ENCODE data around the gene DOCK3. TPM values are rescaled to one million over a fixed set of nuclear protein-coding genes. Genes with fewer than 3 reads are reported as not detected.

Gene DOCK3
- polyA plus RNA-seq, 2 of the 4 experiments (the other 2 are of a cell fraction) = 0.40 to 0.46 TPM

DNA sequence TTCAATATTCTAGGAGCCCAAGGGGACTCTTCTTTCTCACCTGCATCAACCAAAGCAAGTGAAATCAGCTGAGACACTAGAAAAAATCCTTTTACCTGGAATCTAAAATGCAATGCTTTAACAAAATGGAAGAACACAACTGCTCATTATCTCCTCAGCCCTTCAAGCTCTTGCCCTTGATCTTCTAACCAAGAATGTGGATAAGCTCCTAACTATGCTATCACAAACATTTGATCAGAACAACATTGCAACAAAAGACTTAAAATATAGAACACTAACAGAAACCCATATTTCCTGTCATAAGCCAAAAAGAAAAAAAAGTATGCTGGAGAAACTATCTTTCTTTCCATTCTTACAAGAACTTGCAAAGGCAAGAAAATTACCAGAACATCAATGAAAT is 728.9 kb downstream of the DOCK3 start:
- FAIRE-seq = no peak
- no peak overlapping the region for H3K27ac ChIP-seq
- POLR2A ChIA-PET = no interaction called here
- no peak for DNase-seq (ENCODE audit: low read depth in 1 of 2, low spot score in 1 of 2)
- no peak overlapping the region for H3K4me3 ChIP-seq
- H3K4me1 ChIP-seq = no peaks in the 10 kb centered on the region
- H3K4me2 ChIP-seq = no peak overlapping the region
- no peak for ATAC-seq
- no peaks in the 10 kb centered on the region for H3K9me3 ChIP-seq
- TF ChIP-seq CEBPB (IDR thresholded peaks at IDR 0.05) = no peak
- TF ChIP-seq, protein P1, sequence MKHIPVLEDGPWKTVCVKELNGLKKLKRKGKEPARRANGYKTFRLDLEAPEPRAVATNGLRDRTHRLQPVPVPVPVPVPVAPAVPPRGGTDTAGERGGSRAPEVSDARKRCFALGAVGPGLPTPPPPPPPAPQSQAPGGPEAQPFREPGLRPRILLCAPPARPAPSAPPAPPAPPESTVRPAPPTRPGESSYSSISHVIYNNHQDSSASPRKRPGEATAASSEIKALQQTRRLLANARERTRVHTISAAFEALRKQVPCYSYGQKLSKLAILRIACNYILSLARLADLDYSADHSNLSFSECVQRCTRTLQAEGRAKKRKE (CRISPR knock-in tag; IDR thresholded peaks at IDR 0.05; ENCODE audit: low read depth) = no peak
- TF ChIP-seq MAZ (IDR thresholded peaks at IDR 0.05; ENCODE audit: borderline replicate concordance, low read depth, low read length) = no peak
- TF ChIP-seq GATA3 (IDR thresholded peaks at IDR 0.05; ENCODE audit: borderline replicate concordance) = no peak
- CTCF ChIA-PET = interaction anchor here (0.6 to 2.4 kb wide), 2 partner anchors 14 to 72 kb away, joined by 3 to 8 read pairs; no protein-coding TSS in a partner anchor

GRCh38 chr3:51408021-51408420 is 733.3 kb downstream of the DOCK3 start:
- ChIA-PET POLR2A (interaction anchor here (1.3 kb wide), 1 partner anchor 12 kb away, joined by 3 read pairs; no protein-coding TSS in a partner anchor), CTCF (no interaction called here)
- no peaks in the 10 kb centered on the region for H3K9me3 ChIP-seq
- TF ChIP-seq MAFK (IDR thresholded peaks at IDR 0.05; ENCODE audit: partially characterized antibody) (no peak), CEBPB (IDR thresholded peaks at IDR 0.05) (no peak), MAX (IDR thresholded peaks at IDR 0.05) (no peak), KDM5A (IDR thresholded peaks at IDR 0.05) (no peak), POLR2A (IDR thresholded peaks at IDR 0.05; ENCODE audit: low read length) (no peak), CHD2 (IDR thresholded peaks at IDR 0.05; ENCODE audit: low read length, partially characterized antibody) (no peak), PBX3 (IDR thresholded peaks at IDR 0.05) (no peak)
- TF ChIP-seq, protein P2, sequence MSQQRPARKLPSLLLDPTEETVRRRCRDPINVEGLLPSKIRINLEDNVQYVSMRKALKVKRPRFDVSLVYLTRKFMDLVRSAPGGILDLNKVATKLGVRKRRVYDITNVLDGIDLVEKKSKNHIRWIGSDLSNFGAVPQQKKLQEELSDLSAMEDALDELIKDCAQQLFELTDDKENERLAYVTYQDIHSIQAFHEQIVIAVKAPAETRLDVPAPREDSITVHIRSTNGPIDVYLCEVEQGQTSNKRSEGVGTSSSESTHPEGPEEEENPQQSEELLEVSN (IDR thresholded peaks at IDR 0.05; ENCODE audit: borderline replicate concordance, low read depth) = no peak
- TF ChIP-seq, protein P1 (CRISPR knock-in tag; IDR thresholded peaks at IDR 0.05; ENCODE audit: low read depth) = no peak
- no peak overlapping the region for H3K4me2 ChIP-seq
- no peak for FAIRE-seq
- ATAC-seq = no peak
- WGBS (ENCODE audit: missing lambda C conversion rate) = 94% methylated on average over 2 of the region's 2 CpGs
- H3K27ac ChIP-seq = no peak overlapping the region
- H3K4me1 ChIP-seq = no peaks in the 10 kb centered on the region
- H3K4me3 ChIP-seq = no peak overlapping the region
- DNase-seq (ENCODE audit: low read depth in 1 of 2, low spot score in 1 of 2) = no peak

DNA sequence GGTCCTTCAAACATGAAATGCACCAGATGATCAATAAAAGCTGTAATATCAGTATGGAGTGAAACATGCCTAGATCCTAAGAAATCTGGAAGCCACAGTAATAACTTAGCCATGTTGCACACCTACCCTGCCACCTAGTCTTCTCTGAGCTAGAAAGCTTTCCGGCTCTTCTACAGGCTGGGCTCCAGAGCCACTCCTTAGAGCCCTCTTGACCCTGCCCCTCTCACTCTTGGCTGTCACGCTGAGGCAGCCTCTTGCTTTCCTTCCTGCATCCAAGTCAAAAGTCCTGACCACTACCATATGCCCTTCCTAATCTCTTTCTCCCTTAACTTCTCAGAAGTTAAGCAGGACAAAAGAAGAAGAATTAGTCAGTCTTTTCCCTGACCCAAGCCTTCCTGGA is 734.1 kb downstream of the DOCK3 start:
- FAIRE-seq = no peak
- TF ChIP-seq MAFK (IDR thresholded peaks at IDR 0.05; ENCODE audit: partially characterized antibody) (no peak), RAD21 (conservative IDR thresholded peaks at IDR 0.05 in 1 of 2, IDR thresholded peaks at IDR 0.05 in 1 of 2) (no peak), PBX3 (IDR thresholded peaks at IDR 0.05) (no peak), RARB (CRISPR knock-in tag; IDR thresholded peaks at IDR 0.05) (no peak), POLR2A (IDR thresholded peaks at IDR 0.05; ENCODE audit: low read length) (no peak)
- TF ChIP-seq, protein P3, sequence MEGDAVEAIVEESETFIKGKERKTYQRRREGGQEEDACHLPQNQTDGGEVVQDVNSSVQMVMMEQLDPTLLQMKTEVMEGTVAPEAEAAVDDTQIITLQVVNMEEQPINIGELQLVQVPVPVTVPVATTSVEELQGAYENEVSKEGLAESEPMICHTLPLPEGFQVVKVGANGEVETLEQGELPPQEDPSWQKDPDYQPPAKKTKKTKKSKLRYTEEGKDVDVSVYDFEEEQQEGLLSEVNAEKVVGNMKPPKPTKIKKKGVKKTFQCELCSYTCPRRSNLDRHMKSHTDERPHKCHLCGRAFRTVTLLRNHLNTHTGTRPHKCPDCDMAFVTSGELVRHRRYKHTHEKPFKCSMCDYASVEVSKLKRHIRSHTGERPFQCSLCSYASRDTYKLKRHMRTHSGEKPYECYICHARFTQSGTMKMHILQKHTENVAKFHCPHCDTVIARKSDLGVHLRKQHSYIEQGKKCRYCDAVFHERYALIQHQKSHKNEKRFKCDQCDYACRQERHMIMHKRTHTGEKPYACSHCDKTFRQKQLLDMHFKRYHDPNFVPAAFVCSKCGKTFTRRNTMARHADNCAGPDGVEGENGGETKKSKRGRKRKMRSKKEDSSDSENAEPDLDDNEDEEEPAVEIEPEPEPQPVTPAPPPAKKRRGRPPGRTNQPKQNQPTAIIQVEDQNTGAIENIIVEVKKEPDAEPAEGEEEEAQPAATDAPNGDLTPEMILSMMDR (IDR thresholded peaks at IDR 0.05) = no peak
- ATAC-seq = no peak
- H3K4me2 ChIP-seq = no peak overlapping the region
- H3K4me1 ChIP-seq = no peaks in the 10 kb centered on the region
- WGBS (ENCODE audit: missing lambda C conversion rate) = 92% methylated on average over 2 of the region's 2 CpGs
- no peak overlapping the region for H3K27ac ChIP-seq
- H3K4me3 ChIP-seq = no peak overlapping the region
- no peak for DNase-seq (ENCODE audit: low read depth in 1 of 2, low spot score in 1 of 2)
- ChIA-PET POLR2A (no interaction called here), CTCF (no interaction called here)
- no peaks in the 10 kb centered on the region for H3K9me3 ChIP-seq

Measured in A549 (cell line).